Prostate gland (tissue), 2 donors: Measurements from ENCODE around the gene SH2D7. TPM values are rescaled to one million over a fixed set of nuclear protein-coding genes. Genes with fewer than 3 reads are reported as not detected.

Source experiments
- DNase-seq: peaks from one replicate; pipeline ENCODE4 v3.0.0-alpha.2; 2019; ENCODE audit warnings: low spot score
- H3K27ac ChIP-seq, 2 donors: fragments of 200-600 bp; sonication (generic); 2 replicates each; pipeline ENCODE4 v1.5.1; 2017 to 2019
- H3K27me3 ChIP-seq: fragments of 200-600 bp; sonication (generic); replicated peaks from 2 replicates; pipeline ENCODE4 v1.5.1; 2019; ENCODE audit not compliant: insufficient read depth
- H3K36me3 ChIP-seq, 2 donors: fragments of 200-600 bp; sonication (generic); 1 replicate in 1 of 2; 2 replicates in 1 of 2; pipeline versions ENCODE4 v1.5.1 to v1.8.1; 2017 to 2019
- H3K4me1 ChIP-seq: fragments of 200-600 bp; sonication (generic); replicated peaks from 2 replicates; pipeline ENCODE4 v1.5.1; 2019
- H3K4me3 ChIP-seq, 2 donors: fragments of 200-600 bp; sonication (generic); 2 replicates each; pipeline ENCODE4 v1.5.1; 2017 to 2019
- H3K9me3 ChIP-seq: fragments of 200-600 bp; sonication (generic); 2 replicates; pipeline ENCODE4 v1.5.1; 2017
- POLR2A ChIP-seq: fragments of 450-650 bp; IDR thresholded peaks from one replicate; pipeline ENCODE4 v1.6.1; 2016; ENCODE audit warnings: antibody characterized with exemption, mild to moderate bottlenecking
- POLR2AphosphoS5 ChIP-seq: sonication (generic); formaldehyde crosslinking; IDR thresholded peaks from one replicate; pipeline ENCODE4 v1.6.1; 2017; ENCODE audit warnings: antibody characterized with exemption
- WGBS: methylation state at CpG from one replicate; pipeline ENCODE4 v1.1.5; 2018; 5-methylcytosine and 5-hydroxymethylcytosine counted together
- intact Hi-C: fragments of 100-400 bp; cut with DNase I; formaldehyde crosslinking; loops from one replicate; pipeline ENCODE4 v1.14.2; 2022
- total RNA-seq, 2 donors: library from RNA; depleted of rRNA; stranded (reverse); fragments of >200 nt; gene quantifications; one replicate each; pipeline ENCODE4 v1.1.0, GENCODE V29; 2016
- TF ChIP-seq, protein P1 (sequence below), 4 experiments: fragments of 200-600 bp in 2 of 4; fragments of 450-650 bp in 2 of 4; sonication (generic) in 2 of 4; IDR thresholded peaks; 1 replicate in 3 of 4; 2 replicates in 1 of 4; pipeline ENCODE4 v1.5.1; 2016 to 2019; ENCODE audit warnings: antibody characterized with exemption in 4 of 4, mild to moderate bottlenecking in 2 of 4, moderate library complexity in 2 of 4

The SH2D7 gene
- total RNA-seq, 2 donors from 2014 or later = 0.28 TPM; not detected in 1

DNA sequence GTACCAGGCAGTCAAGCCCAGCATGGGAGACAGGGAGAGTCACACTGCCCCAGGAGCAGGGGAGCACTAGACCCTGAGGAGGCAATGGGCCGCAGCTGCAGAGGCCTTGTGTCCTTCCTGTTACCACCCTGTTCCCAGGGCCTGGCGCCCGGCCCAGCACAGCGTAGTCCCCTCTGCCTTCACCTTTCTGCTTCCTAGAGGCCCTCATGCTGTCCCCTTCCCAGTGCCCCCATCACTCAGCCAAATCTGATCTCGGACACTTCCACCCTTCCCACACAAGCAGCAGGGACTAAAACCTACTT lies 8.0 kb upstream of the SH2D7 start:
- Histone ChIP-seq H3K4me3 (no peak overlapping the region), H3K27me3 (no peaks in the 10 kb centered on the region), H3K9me3 (no peaks in the 10 kb centered on the region), H3K36me3 (no peaks in the 10 kb centered on the region), H3K27ac (no peak overlapping the region), H3K4me1 (no peaks in the 10 kb centered on the region)
- no peak for DNase-seq
- WGBS = 66% methylated on average over 5 of the region's 5 CpGs
- intact Hi-C loops = no loop called here
- TF ChIP-seq, protein P1, sequence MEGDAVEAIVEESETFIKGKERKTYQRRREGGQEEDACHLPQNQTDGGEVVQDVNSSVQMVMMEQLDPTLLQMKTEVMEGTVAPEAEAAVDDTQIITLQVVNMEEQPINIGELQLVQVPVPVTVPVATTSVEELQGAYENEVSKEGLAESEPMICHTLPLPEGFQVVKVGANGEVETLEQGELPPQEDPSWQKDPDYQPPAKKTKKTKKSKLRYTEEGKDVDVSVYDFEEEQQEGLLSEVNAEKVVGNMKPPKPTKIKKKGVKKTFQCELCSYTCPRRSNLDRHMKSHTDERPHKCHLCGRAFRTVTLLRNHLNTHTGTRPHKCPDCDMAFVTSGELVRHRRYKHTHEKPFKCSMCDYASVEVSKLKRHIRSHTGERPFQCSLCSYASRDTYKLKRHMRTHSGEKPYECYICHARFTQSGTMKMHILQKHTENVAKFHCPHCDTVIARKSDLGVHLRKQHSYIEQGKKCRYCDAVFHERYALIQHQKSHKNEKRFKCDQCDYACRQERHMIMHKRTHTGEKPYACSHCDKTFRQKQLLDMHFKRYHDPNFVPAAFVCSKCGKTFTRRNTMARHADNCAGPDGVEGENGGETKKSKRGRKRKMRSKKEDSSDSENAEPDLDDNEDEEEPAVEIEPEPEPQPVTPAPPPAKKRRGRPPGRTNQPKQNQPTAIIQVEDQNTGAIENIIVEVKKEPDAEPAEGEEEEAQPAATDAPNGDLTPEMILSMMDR (IDR thresholded peaks at IDR 0.05) = no peak
- TF ChIP-seq POLR2AphosphoS5 = no peak

DNA sequence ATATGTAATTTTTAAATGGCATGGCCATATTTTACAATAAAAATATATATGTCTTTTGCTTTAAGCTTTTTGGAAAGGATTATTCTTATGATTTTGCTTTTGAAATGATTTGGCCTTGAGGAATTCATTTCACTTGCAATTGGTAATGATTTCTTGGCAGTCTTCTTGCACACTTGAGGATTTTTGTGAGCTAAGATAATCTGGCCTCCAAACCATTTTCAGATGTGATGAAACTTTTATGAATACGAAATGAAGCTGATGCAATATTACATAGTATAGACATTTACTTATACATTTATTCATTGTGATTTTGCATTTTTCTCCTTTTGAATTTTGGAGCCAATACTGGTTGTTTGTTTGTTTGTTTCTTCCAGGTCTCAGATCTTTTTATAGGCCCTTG lies 6.4 kb upstream of the SH2D7 start:
- no peak overlapping the region for H3K27ac ChIP-seq
- no peaks in the 10 kb centered on the region for H3K4me1 ChIP-seq
- no peaks in the 10 kb centered on the region for H3K27me3 ChIP-seq
- intact Hi-C loops = no loop called here
- no peak for DNase-seq
- no peak for TF ChIP-seq POLR2AphosphoS5
- TF ChIP-seq, protein P1 (IDR thresholded peaks at IDR 0.05) = no peak
- TF ChIP-seq POLR2A = no peak
- no peak overlapping the region for H3K4me3 ChIP-seq
- WGBS = 91% methylated on average over 1 of the region's 1 CpG
- no peaks in the 10 kb centered on the region for H3K9me3 ChIP-seq
- no peaks in the 10 kb centered on the region for H3K36me3 ChIP-seq

DNA sequence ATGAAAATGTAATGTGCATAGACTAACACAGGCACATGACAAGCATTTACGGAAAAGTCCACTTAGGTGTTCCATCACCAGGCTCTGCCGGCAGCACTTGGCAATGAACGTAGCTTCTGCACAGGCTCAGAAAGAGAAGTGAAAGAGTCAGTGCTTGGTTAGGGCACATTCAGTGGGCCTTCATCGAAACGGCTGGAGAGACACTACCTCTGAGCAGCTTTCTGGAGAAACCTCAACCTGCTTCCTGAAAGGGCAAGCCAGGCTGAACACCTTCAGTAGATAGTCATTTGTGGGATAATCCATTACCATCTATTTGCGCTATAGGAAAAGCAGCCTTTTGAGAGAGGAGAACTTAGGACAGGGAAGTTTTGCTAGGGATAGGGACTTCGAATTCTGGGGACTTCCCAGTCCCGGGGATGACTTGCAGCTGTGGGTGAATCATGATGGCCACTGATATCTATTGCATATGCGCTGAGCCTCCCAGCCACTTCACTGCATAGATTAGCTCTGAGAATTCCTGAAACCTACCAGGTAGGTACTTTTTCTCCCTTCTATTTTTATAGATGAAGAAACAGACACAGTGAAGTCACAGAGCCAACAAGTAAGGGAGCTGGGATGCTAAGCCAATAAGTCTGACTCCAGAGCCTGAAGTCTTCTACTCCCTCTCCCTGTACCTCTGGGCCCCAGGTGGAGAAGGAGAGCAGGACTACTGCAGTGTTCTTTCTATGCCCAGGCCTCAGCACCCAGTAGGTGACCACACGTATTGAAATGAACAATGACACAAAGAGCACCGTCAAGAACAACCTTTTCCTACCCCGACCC lies 4.2 kb upstream of the SH2D7 start:
- Histone ChIP-seq H3K27ac (no peak overlapping the region), H3K27me3 (no peaks in the 10 kb centered on the region), H3K9me3 (no peaks in the 10 kb centered on the region), H3K36me3 (no peaks in the 10 kb centered on the region), H3K4me1 (no peaks in the 10 kb centered on the region), H3K4me3 (no peak overlapping the region)
- no peak for DNase-seq
- TF ChIP-seq POLR2AphosphoS5 = no peak
- no peak for TF ChIP-seq POLR2A
- TF ChIP-seq, protein P1 (IDR thresholded peaks at IDR 0.05) = no peak
- intact Hi-C loops = no loop called here
- 88% methylated on average over 12 of the region's 12 CpGs for WGBS

DNA sequence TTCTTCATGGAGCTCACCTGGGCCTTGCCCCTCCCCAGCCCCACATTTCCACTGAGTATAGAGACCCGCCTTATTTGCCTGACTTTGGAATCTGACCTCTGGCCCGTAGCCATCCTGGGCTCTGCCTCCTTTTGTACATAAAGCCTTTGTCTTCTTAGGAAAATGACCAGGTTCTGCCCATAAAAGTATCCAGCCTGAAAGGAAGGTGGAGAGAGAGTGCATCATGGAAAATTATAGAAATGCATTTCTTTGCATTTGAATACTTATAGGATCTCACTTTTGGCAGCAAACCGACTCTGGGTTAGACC lies 3.6 kb upstream of the SH2D7 start:
- no peaks in the 10 kb centered on the region for H3K27me3 ChIP-seq
- H3K9me3 ChIP-seq = no peaks in the 10 kb centered on the region
- intact Hi-C loops = no loop called here
- no peak overlapping the region for H3K4me3 ChIP-seq
- no peak for DNase-seq
- WGBS = 70% methylated on average over 3 of the region's 3 CpGs
- H3K36me3 ChIP-seq = no peaks in the 10 kb centered on the region
- no peak for TF ChIP-seq POLR2A
- TF ChIP-seq POLR2AphosphoS5 = no peak
- TF ChIP-seq, protein P1 (IDR thresholded peaks at IDR 0.05) = no peak
- H3K27ac ChIP-seq = no peak overlapping the region
- no peaks in the 10 kb centered on the region for H3K4me1 ChIP-seq

DNA sequence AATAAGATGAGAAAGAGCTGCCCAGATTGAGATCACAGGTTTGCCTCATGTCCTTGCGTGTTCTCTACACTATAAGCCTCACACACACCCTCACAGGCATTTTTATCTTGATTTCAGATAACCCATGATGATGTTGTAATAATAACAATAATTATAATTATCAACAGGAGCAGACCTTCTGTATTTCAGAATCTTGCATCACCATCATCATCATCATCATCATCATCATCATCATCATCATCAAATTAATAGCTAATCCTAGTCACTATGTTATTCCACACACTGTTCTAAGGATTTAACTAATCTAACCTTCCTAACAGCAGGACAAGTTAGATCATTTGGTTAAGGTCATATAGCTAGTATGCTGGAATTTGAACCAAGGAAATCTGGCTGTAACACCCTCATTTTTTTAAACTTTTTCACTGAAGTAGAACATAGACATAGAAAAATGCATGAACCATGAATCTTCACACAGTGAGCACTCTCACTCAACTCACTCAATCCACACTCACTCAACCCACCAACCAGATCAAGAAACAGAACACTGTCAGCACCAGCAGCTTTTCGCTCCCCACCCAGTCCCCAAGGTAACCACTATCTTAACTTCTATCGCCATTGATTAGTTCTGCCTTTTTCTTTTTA lies 1.8 kb upstream of the SH2D7 start:
- WGBS = 95% methylated on average over 3 of the region's 3 CpGs
- Histone ChIP-seq H3K9me3 (no peaks in the 10 kb centered on the region), H3K36me3 (no peaks in the 10 kb centered on the region), H3K27me3 (no peaks in the 10 kb centered on the region), H3K27ac (no peak overlapping the region), H3K4me1 (no peaks in the 10 kb centered on the region), H3K4me3 (no peak overlapping the region)
- TF ChIP-seq POLR2AphosphoS5 (no peak), POLR2A (no peak)
- TF ChIP-seq, protein P1 (IDR thresholded peaks at IDR 0.05) = no peak
- DNase-seq = no peak
- intact Hi-C loops = no loop called here
